Panc1 (cell line): ENCODE measurements around the gene HSBP1L1.

Experiments used
- CTCF ChIP-seq: fragments of 450-650 bp; IDR thresholded peaks from 2 replicates; pipeline ENCODE4 v1.5.1; 2017; ENCODE audit warnings: mild to moderate bottlenecking
- POLR2AphosphoS5 ChIP-seq: IDR thresholded peaks from 2 replicates; pipeline ENCODE4 v1.6.1; 2012; ENCODE audit warnings: mild to moderate bottlenecking, low read depth, low read length, moderate library complexity

GRCh38 chr18:79952456-79952995 lies 11.9 kb upstream of the HSBP1L1 start:
- TF ChIP-seq CTCF (no peak), POLR2AphosphoS5 (no peak)
